Dermis lymphatic vessel endothelial cell (primary cell): Measurements from ENCODE around the gene VASP. TPM values are rescaled to one million over a fixed set of nuclear protein-coding genes. Genes with fewer than 3 reads are reported as not detected.

ENCODE experiments used
- total RNA-seq: library from RNA; depleted of rRNA; stranded (reverse); fragments of >200 nt; gene quantifications from 2 replicates; pipeline ENCODE4 v1.2.1, GENCODE V29; 2014

The VASP gene
- total RNA-seq = 42.6 and 49.3 TPM in 2 replicates

DNA sequence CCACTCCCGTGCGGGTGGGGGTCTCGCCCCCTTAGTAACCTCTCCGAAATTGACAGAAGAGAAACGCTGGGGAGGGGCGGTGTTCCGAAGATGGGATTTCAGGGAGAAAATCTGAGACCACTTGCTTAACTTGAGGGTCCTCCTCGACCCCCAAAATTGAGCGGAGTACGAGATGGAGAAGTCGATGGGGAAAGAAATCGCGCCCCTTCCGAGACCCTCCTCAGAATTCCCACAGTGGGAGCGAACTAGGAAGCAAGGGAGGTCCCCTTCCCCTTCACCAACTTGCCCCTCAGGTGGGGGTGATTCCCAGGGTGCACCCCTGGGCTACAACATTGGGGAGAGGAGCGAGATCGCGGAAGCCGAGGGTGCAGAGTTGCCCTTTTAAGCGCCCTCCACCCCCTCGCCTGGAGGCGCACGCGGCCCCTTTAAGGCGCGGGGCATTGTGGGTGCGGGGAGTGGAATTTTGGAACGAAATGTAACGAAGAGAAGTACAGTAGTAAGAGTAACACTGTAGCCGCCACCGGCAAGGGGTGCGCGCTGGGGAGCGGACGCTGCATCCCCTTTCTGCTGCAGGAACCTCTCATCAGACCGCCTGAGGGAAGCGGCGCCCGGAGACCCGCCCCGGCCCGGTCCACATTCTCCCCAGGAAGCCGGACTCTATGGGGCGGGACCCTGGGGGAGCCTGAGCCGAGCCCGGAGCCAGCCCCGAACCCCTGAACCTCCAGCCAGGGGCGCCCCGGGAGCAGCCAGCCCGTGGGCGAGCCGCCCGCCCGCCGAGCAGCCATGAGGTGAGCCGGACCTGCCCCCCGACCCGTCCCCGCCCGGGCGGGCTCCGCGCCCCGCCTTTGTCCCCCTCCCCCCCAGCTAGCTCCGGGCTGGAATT lies at the start of gene VASP:
VASP (plus strand) TSS at position 491 of the 883 bp plus-strand sequence; CDS start at position 784, 293 bp downstream.

GRCh38 chr19:45467456-45468158 lies 39.7 kb upstream of the VASP start, which contains the start of gene FOSB:
Gene FOSB (plus strand): TSS chr19:45467996. CDS start chr19:45468587, 591 bp downstream.

DNA sequence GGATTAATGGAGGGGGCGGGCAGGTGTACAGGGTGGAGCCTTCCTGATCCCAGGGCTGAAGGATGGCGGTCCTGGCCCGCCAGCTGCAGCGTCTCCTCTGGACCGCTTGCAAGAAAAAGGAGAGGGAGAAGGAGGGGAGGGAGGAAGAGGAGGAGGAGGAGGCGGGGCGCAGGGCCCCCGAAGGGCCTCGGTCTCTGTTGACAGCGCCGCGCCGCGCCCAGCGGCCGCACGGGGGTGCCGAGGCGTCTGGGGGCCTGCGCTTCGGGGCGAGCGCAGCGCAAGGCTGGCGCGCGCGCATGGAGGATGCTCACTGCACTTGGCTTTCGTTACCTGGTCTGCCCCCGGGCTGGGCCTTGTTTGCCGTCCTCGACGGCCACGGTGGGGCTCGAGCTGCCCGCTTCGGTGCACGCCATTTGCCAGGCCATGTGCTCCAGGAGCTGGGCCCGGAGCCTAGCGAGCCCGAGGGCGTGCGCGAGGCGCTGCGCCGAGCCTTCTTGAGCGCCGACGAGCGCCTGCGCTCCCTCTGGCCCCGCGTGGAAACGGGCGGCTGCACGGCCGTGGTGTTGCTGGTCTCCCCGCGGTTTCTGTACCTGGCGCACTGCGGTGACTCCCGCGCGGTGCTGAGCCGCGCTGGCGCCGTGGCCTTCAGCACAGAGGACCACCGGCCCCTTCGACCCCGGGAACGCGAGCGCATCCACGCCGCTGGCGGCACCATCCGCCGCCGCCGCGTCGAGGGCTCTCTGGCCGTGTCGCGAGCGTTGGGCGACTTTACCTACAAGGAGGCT lies 8.7 kb upstream of the VASP start, which contains the start of gene PPM1N:
PPM1N (plus strand) TSS at position 33 of the 785 bp plus-strand sequence; CDS start at position 63, 30 bp downstream.

Other genes starting within 250 kb of the VASP start
- gene CKM, start 184.6 kb upstream of the VASP start, total RNA-seq = not detected in 2 replicates
- gene KLC3, start 166.7 kb upstream of the VASP start, total RNA-seq = 0.43 TPM in 2 replicates
- 10.5 and 13.1 TPM in 2 replicates for gene ERCC2, start 136.9 kb upstream of the VASP start, total RNA-seq
- gene PPP1R13L, start 102.4 kb upstream of the VASP start, total RNA-seq = 8.4 and 14.7 TPM in 2 replicates
- gene POLR1G, start 100.8 kb upstream of the VASP start, total RNA-seq = 5.6 and 7.1 TPM in 2 replicates
- 41.5 and 50.4 TPM in 2 replicates for gene ERCC1, start 83.6 kb upstream of the VASP start, total RNA-seq
- gene FOSB, start 39.5 kb upstream of the VASP start, total RNA-seq = 16.9 and 90.1 TPM in 2 replicates
- 8.8 and 15.4 TPM in 2 replicates for gene RTN2, start 10.4 kb upstream of the VASP start, total RNA-seq
- gene PPM1N, start 9.0 kb upstream of the VASP start, total RNA-seq = 0.52 and 0.54 TPM in 2 replicates
- 4.9 and 5.2 TPM in 2 replicates for gene OPA3, start 77.3 kb downstream of the VASP start, total RNA-seq
- 0.86 and 1.3 TPM in 2 replicates for gene GPR4, start 94.7 kb downstream of the VASP start, total RNA-seq
- 12.8 and 15.8 TPM in 2 replicates for gene EML2, start 131.9 kb downstream of the VASP start, total RNA-seq
- gene GIPR, start 160.7 kb downstream of the VASP start, total RNA-seq = under 0.01 TPM in 2 replicates
- 272 and 414 TPM in 2 replicates for gene SNRPD2, start 184.5 kb downstream of the VASP start, total RNA-seq
- gene QPCTL, start 185.2 kb downstream of the VASP start, total RNA-seq = 5.2 and 8.1 TPM in 2 replicates
- gene FBXO46, start 223.4 kb downstream of the VASP start, total RNA-seq = 3.5 and 4.8 TPM in 2 replicates
- not detected in 2 replicates for gene MEIOSIN, start 226.0 kb downstream of the VASP start, total RNA-seq